SK-N-SH (cell line): ENCODE measurements around the gene CCDC24. TPM values are rescaled to one million over a fixed set of nuclear protein-coding genes. Genes with fewer than 3 reads are reported as not detected.

Experiments
- CTCF ChIA-PET: fragments of 300-600, 350-600 bp; formaldehyde crosslinking; extraction: SDS; loops from one replicate; lab custom pipeline; 2021; lab: Yijun Ruan, JAX
- POLR2A ChIA-PET: fragments of 350-600 bp; sonication (Branson Sonifier 250); formaldehyde crosslinking; extraction: SDS; loops from one replicate; lab custom pipeline; 2020; ENCODE audit warnings: antibody characterized with exemption, inconsistent platforms; lab: Yijun Ruan, JAX
- DNase-seq: peaks from one replicate; pipeline ENCODE4 v3.0.0; 2012
- H2AFZ ChIP-seq: fragments of 200-600 bp; sonication (generic); 2 replicates; pipeline ENCODE4 v1.8.1; 2016; ENCODE audit warnings: antibody characterized with exemption, mild to moderate bottlenecking, low read depth
- H3F3A ChIP-seq: fragments of 200-600 bp; sonication (generic); replicated peaks from 2 replicates; pipeline ENCODE3; 2016; ENCODE audit warnings: antibody characterized with exemption, mild to moderate bottlenecking; ENCODE audit not compliant: insufficient read depth
- H3K27ac ChIP-seq, 2 experiments: fragments of 200-500 bp in 1 of 2; fragments of 200-600 bp in 1 of 2; sonication (Bioruptor generic) in 1 of 2; sonication (generic), shearing (Covaris generic) in 1 of 2; 2 replicates each; pipeline versions ENCODE4 v1.5.1 to v1.6.1; 2014 to 2016; ENCODE audit warnings: low read depth in 2 of 2, inconsistent platforms in 1 of 2, low read length in 1 of 2, mild to moderate bottlenecking in 1 of 2, mixed read lengths in 1 of 2
- H3K27me3 ChIP-seq: fragments of 200-600 bp; sonication (generic), shearing (Covaris generic); 2 replicates; pipeline ENCODE4 v1.6.1; 2016; ENCODE audit warnings: mixed run types; ENCODE audit not compliant: insufficient read depth
- H3K36me3 ChIP-seq, 2 experiments: fragments of 200-500 bp in 1 of 2; fragments of 200-600 bp in 1 of 2; sonication (Bioruptor generic) in 1 of 2; sonication (generic) in 1 of 2; replicated peaks in 1 of 2; 2 replicates each; pipeline versions ENCODE3 to v1.5.1; 2014 to 2016; ENCODE audit warnings: low read length in 1 of 2, mild to moderate bottlenecking in 1 of 2; ENCODE audit not compliant: insufficient read depth in 2 of 2, control insufficient read depth in 1 of 2
- H3K4me1 ChIP-seq, 2 experiments: fragments of 200-500 bp in 1 of 2; fragments of 200-600 bp in 1 of 2; sonication (Bioruptor generic) in 1 of 2; sonication (generic), shearing (Covaris generic) in 1 of 2; 2 replicates each; pipeline versions ENCODE4 v1.5.1 to v1.6.1; 2014 to 2016; ENCODE audit warnings: low read depth in 1 of 2, low read length in 1 of 2, mixed run types in 1 of 2; ENCODE audit not compliant: insufficient read depth in 2 of 2, control insufficient read depth in 1 of 2
- H3K4me2 ChIP-seq: fragments of 200-600 bp; sonication (generic), shearing (Covaris generic); 2 replicates; pipeline ENCODE4 v1.6.1; 2017; ENCODE audit warnings: mixed run types
- H3K4me3 ChIP-seq, 2 experiments: fragments of 200-500 bp in 1 of 2; fragments of 200-600 bp in 1 of 2; sonication (Bioruptor generic) in 1 of 2; sonication (generic), shearing (Covaris generic) in 1 of 2; 2 replicates each; pipeline versions ENCODE4 v1.5.1 to v1.8.1; 2014 to 2016; ENCODE audit warnings: low read depth in 2 of 2, inconsistent platforms in 1 of 2, low read length in 1 of 2, mild to moderate bottlenecking in 1 of 2, mixed read lengths in 1 of 2, moderate library complexity in 1 of 2
- H3K79me2 ChIP-seq: fragments of 200-600 bp; sonication (generic); 2 replicates; pipeline ENCODE4 v1.8.1; 2017; ENCODE audit warnings: mild to moderate bottlenecking; ENCODE audit not compliant: insufficient read depth
- H3K9ac ChIP-seq: fragments of 200-600 bp; sonication (generic); 2 replicates; pipeline ENCODE4 v1.6.1; 2017; ENCODE audit warnings: mixed run types
- H3K9me2 ChIP-seq: fragments of 200-600 bp; sonication (generic); 2 replicates; pipeline ENCODE4 v1.6.1; 2017; ENCODE audit warnings: mixed run types
- H3K9me3 ChIP-seq: fragments of 200-600 bp; sonication (generic); 2 replicates; pipeline ENCODE4 v1.6.1; 2017; ENCODE audit warnings: mixed run types, mild to moderate bottlenecking, moderate library complexity
- H4K20me1 ChIP-seq: fragments of 200-600 bp; sonication (generic); 2 replicates; pipeline ENCODE4 v1.6.1; 2017; ENCODE audit warnings: mild to moderate bottlenecking, mixed run types; ENCODE audit not compliant: insufficient read depth
- EZH2phosphoT487 ChIP-seq: fragments of 200-600 bp; sonication (generic); IDR thresholded peaks from 2 replicates; pipeline ENCODE4 v1.6.1; 2017; ENCODE audit warnings: low read depth, mixed run types, mild to moderate bottlenecking, antibody characterized with exemption, moderate library complexity, borderline replicate concordance
- FOSL2 ChIP-seq: IDR thresholded peaks from 2 replicates; pipeline ENCODE4 v1.4.0; 2012; ENCODE audit warnings: low read depth, mild to moderate bottlenecking, moderate library complexity, borderline replicate concordance
- FOXM1 ChIP-seq: IDR thresholded peaks from 2 replicates; pipeline ENCODE4 v1.4.0; 2012; ENCODE audit warnings: low read depth, mild to moderate bottlenecking
- MXI1 ChIP-seq: IDR thresholded peaks from 2 replicates; pipeline ENCODE4 v1.6.1; 2012; ENCODE audit warnings: mild to moderate bottlenecking, low read depth, low read length, improper control_type of control experiment
- PBX3 ChIP-seq: IDR thresholded peaks from 2 replicates; pipeline ENCODE4; 2012
- POLR2AphosphoS5 ChIP-seq: IDR thresholded peaks from 2 replicates; pipeline ENCODE4 v1.6.1; 2012; ENCODE audit warnings: low read depth, low read length
- RAD21 ChIP-seq: IDR thresholded peaks from 2 replicates; pipeline ENCODE4 v1.6.1; 2012; ENCODE audit warnings: mild to moderate bottlenecking, low read length
- RFX5 ChIP-seq: IDR thresholded peaks from 2 replicates; pipeline ENCODE4 v1.6.1; 2012; ENCODE audit warnings: mild to moderate bottlenecking, improper control_type of control experiment, low read length
- TCF12 ChIP-seq: IDR thresholded peaks from 2 replicates; pipeline ENCODE4 v1.4.0; 2012
- USF2 ChIP-seq: fragments of 150-350 bp; IDR thresholded peaks from 2 replicates; pipeline ENCODE4 v1.6.1; 2017; ENCODE audit warnings: antibody characterized with exemption, low read length, low read depth, borderline replicate concordance
- YY1 ChIP-seq: IDR thresholded peaks from 2 replicates; pipeline ENCODE4 v1.4.0; 2012; ENCODE audit warnings: low read depth, mild to moderate bottlenecking
- WGBS: methylation state at CpG from one replicate; pipeline ENCODE4 v1.1.6; 2017; ENCODE audit warnings: low lambda C conversion rate; 5-methylcytosine and 5-hydroxymethylcytosine counted together
- polyA plus RNA-seq, 3 experiments: library from polyadenylated mRNA; depleted of rRNA; stranded (reverse); fragments of >200 nt; gene quantifications; 2 replicates each; pipeline ENCODE4 v1.2.3, GENCODE V29; 2012
- TF ChIP-seq, protein P1 (sequence below): IDR thresholded peaks from 2 replicates; pipeline ENCODE4 v1.6.1; 2012; ENCODE audit warnings: mild to moderate bottlenecking, low read depth, low read length, moderate library complexity
- TF ChIP-seq, protein P2 (sequence below): IDR thresholded peaks from 2 replicates; pipeline ENCODE4 v1.4.0; 2012; ENCODE audit warnings: low read depth, borderline replicate concordance

Gene CCDC24
- polyA plus RNA-seq, 1 of the 3 experiments (the other 2 are of a cell fraction), result 7.5 TPM

DNA sequence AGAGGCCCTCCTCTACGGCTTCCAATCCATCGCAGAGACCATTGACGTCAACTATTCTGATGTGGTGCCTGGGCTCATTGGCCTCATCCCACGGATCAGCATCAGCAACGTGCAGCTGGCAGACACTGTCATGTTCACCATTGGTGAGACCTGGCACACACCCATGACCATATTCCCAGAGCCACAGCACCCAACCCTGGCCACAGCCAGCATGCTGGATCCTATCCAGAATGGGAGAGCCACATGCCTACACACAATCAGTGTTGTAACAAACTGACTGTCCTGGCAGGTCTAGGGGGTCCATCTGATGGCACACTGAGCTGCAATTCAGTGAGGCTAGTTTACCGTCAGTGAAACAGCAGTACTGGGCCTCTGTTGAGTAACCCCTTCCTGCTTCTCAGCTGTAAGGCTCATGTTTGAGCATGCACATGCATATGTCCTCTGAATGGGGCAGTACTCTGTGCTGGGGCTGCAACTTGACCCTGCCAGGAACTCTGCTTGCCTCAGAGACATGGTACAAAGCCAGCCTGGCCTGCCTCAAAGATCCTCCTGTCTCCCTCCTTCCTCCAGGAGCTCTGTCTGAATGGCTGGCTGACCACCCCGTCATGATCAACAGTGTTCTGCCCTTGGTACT lies 33.9 kb upstream of the CCDC24 start:
- peaks cover 0 to 4% of the 10 kb centered on the region in 2 experiments; a peak in 1 of 4 replicates for H3K4me1 ChIP-seq
- H3K9me2 ChIP-seq, result no peaks in the 10 kb centered on the region
- H4K20me1 ChIP-seq, result no peaks in the 10 kb centered on the region
- TF ChIP-seq PBX3 (no peak), RFX5 (no peak), TCF12 (no peak), MXI1 (no peak), YY1 (no peak), RAD21 (no peak), FOXM1 (no peak), FOSL2 (no peak)
- TF ChIP-seq, protein P1, sequence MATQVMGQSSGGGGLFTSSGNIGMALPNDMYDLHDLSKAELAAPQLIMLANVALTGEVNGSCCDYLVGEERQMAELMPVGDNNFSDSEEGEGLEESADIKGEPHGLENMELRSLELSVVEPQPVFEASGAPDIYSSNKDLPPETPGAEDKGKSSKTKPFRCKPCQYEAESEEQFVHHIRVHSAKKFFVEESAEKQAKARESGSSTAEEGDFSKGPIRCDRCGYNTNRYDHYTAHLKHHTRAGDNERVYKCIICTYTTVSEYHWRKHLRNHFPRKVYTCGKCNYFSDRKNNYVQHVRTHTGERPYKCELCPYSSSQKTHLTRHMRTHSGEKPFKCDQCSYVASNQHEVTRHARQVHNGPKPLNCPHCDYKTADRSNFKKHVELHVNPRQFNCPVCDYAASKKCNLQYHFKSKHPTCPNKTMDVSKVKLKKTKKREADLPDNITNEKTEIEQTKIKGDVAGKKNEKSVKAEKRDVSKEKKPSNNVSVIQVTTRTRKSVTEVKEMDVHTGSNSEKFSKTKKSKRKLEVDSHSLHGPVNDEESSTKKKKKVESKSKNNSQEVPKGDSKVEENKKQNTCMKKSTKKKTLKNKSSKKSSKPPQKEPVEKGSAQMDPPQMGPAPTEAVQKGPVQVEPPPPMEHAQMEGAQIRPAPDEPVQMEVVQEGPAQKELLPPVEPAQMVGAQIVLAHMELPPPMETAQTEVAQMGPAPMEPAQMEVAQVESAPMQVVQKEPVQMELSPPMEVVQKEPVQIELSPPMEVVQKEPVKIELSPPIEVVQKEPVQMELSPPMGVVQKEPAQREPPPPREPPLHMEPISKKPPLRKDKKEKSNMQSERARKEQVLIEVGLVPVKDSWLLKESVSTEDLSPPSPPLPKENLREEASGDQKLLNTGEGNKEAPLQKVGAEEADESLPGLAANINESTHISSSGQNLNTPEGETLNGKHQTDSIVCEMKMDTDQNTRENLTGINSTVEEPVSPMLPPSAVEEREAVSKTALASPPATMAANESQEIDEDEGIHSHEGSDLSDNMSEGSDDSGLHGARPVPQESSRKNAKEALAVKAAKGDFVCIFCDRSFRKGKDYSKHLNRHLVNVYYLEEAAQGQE, result no peak
- CTCF ChIA-PET, result interaction anchor here (0.7 to 2.2 kb wide), 3 partner anchors 21 to 194 kb away, joined by 3 to 7 read pairs (median 6); no protein-coding TSS in a partner anchor
- no peaks in the 10 kb centered on the region for H3K27me3 ChIP-seq
- H2AFZ ChIP-seq, result no peak overlapping the region
- H3K4me3 ChIP-seq, result no peak overlapping the region
- no peak overlapping the region for H3K27ac ChIP-seq
- POLR2A ChIA-PET, result interaction anchor here (0.7 kb wide), 1 partner anchor 10 kb away, joined by 3 read pairs; no protein-coding TSS in a partner anchor
- H3K79me2 ChIP-seq, result no peaks in the 10 kb centered on the region
- H3K9me3 ChIP-seq, result no peaks in the 10 kb centered on the region
- DNase-seq, result no peak
- H3K9ac ChIP-seq, result no peak overlapping the region
- no peak overlapping the region for H3K4me2 ChIP-seq
- H3F3A ChIP-seq, result no peaks in the 10 kb centered on the region
- 92% methylated on average over 7 of the region's 7 CpGs for WGBS
- H3K36me3 ChIP-seq, result peaks cover 3 to 59% of the 10 kb centered on the region in 2 experiments

GRCh38 chr1:43958351-43959255 lies 32.8 kb upstream of the CCDC24 start:
- WGBS, result 77% methylated on average over 8 of the region's 9 CpGs
- H3K4me2 ChIP-seq, result no peak overlapping the region
- no peak overlapping the region for H3K9ac ChIP-seq
- H3K36me3 ChIP-seq, result peaks cover 3 to 66% of the 10 kb centered on the region in 2 experiments
- no peaks in the 10 kb centered on the region for H3K79me2 ChIP-seq
- H3K27ac ChIP-seq, result no peak overlapping the region
- no peaks in the 10 kb centered on the region for H3K27me3 ChIP-seq
- no peaks in the 10 kb centered on the region for H3K9me3 ChIP-seq
- ChIA-PET POLR2A (interaction anchor here (1.5 kb wide), 1 partner anchor 11 kb away, joined by 6 read pairs; no protein-coding TSS in a partner anchor), CTCF (interaction anchor here (0.7 to 2.2 kb wide), 9 partner anchors 10 to 195 kb away, joined by 3 to 9 read pairs (median 4); partner anchors contain the start of gene IPO13)
- H3F3A ChIP-seq, result no peaks in the 10 kb centered on the region
- no peaks in the 10 kb centered on the region for H3K4me1 ChIP-seq
- no peak overlapping the region for H3K4me3 ChIP-seq
- H4K20me1 ChIP-seq, result no peaks in the 10 kb centered on the region
- no peak overlapping the region for H2AFZ ChIP-seq
- TF ChIP-seq POLR2AphosphoS5 (no peak), USF2 (no peak), EZH2phosphoT487 (no peak), FOSL2 (no peak), FOXM1 (no peak)
- TF ChIP-seq, protein P2, sequence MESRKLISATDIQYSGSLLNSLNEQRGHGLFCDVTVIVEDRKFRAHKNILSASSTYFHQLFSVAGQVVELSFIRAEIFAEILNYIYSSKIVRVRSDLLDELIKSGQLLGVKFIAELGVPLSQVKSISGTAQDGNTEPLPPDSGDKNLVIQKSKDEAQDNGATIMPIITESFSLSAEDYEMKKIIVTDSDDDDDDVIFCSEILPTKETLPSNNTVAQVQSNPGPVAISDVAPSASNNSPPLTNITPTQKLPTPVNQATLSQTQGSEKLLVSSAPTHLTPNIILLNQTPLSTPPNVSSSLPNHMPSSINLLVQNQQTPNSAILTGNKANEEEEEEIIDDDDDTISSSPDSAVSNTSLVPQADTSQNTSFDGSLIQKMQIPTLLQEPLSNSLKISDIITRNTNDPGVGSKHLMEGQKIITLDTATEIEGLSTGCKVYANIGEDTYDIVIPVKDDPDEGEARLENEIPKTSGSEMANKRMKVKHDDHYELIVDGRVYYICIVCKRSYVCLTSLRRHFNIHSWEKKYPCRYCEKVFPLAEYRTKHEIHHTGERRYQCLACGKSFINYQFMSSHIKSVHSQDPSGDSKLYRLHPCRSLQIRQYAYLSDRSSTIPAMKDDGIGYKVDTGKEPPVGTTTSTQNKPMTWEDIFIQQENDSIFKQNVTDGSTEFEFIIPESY, result no peak
- DNase-seq, result no peak
- no peaks in the 10 kb centered on the region for H3K9me2 ChIP-seq
